Measurements from ENCODE around the gene TCF7L2. TPM values are rescaled to one million over a fixed set of nuclear protein-coding genes. Genes with fewer than 3 reads are reported as not detected.

The TCF7L2 gene
- total RNA-seq, 1 donor from 2014 or later, result 109 TPM

DNA sequence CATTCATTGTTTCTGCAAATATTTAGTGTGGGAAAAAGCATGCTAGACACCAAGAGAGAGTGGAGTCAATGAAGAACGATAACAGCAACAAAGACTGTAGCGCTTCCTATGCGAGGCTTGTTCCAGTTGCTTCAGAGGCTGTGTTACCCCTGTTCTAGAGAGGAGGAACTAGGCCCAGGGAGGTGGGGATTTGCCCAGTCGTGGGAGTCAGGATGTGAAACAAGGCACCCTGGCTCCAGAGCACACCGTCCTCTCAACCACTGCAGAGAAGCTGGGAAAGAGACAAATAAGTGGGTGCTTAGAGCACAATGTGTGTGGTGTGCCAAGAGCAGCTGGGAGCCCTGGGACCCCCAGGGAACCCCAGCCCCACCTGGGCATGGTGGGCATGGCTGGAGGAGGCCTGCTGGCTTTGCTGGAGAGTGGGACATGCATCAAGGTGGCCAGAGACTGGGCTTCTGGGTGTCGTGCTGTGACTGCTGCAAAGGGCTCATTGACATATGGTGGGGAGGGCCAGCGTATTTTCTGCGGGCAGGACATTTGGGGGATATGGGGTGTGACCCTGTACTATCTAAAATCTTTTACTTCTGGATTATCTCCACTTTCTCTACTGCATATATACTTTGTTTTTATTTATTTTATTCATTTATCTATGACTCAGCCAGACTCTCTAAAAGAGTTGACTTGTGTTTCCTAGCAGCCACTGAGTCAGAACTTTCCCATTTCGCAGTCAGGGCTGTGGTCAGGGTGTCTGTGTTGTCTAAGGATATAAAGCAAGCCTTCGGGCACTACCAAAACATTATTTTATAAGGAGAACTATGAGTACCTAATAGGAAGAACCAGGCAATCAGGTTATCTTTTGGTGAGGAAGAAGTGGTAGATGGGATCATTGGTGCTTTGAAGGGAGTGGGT, 95.4 kb downstream of the TCF7L2 start:
- Mint-ChIP-seq H3K4me1 (ENCODE audit: low read depth) (peaks cover 30% of the 10 kb centered on the region), H3K27me3 (no peaks in the 10 kb centered on the region), H3K9me3 (ENCODE audit: low read depth) (no peaks in the 10 kb centered on the region), H3K4me3 (ENCODE audit: low read depth) (no peak overlapping the region), H3K36me3 (ENCODE audit: insufficient read depth) (peaks cover 16% of the 10 kb centered on the region), H3K27ac (peak overlapping the region; percentile 10)
- DNase-seq (ENCODE audit: low spot score, unreplicated experiment), result no peak
- TF ChIP-seq CTCF (IDR thresholded peaks at IDR 0.05; ENCODE audit: unreplicated experiment), result no peak

GRCh38 chr10:113047151-113047550, 97.1 kb downstream of the TCF7L2 start:
- peaks cover 14% of the 10 kb centered on the region for H3K36me3 Mint-ChIP-seq (ENCODE audit: insufficient read depth)
- no peaks in the 10 kb centered on the region for H3K9me3 Mint-ChIP-seq (ENCODE audit: low read depth)
- no peak for TF ChIP-seq CTCF (IDR thresholded peaks at IDR 0.05; ENCODE audit: unreplicated experiment)
- H3K27ac Mint-ChIP-seq, result no peak overlapping the region
- H3K4me1 Mint-ChIP-seq (ENCODE audit: low read depth), result peaks cover 31% of the 10 kb centered on the region
- no peak overlapping the region for H3K4me3 Mint-ChIP-seq (ENCODE audit: low read depth)
- H3K27me3 Mint-ChIP-seq, result no peaks in the 10 kb centered on the region
- no peak for DNase-seq (ENCODE audit: low spot score, unreplicated experiment)

- TF ChIP-seq CTCF (IDR thresholded peaks at IDR 0.05; ENCODE audit: unreplicated experiment), result no peak
- peaks cover 28% of the 10 kb centered on the region for H3K4me1 Mint-ChIP-seq (ENCODE audit: low read depth)
- no peaks in the 10 kb centered on the region for H3K27me3 Mint-ChIP-seq
- peaks cover 10% of the 10 kb centered on the region for H3K36me3 Mint-ChIP-seq (ENCODE audit: insufficient read depth)
- no peak overlapping the region for H3K27ac Mint-ChIP-seq
- no peak overlapping the region for H3K4me3 Mint-ChIP-seq (ENCODE audit: low read depth)
- H3K9me3 Mint-ChIP-seq (ENCODE audit: low read depth), result no peaks in the 10 kb centered on the region
- DNase-seq (ENCODE audit: low spot score, unreplicated experiment), result no peak
Measured at GRCh38 chr10:113047605-113047962, 97.5 kb downstream of the TCF7L2 start.

DNA sequence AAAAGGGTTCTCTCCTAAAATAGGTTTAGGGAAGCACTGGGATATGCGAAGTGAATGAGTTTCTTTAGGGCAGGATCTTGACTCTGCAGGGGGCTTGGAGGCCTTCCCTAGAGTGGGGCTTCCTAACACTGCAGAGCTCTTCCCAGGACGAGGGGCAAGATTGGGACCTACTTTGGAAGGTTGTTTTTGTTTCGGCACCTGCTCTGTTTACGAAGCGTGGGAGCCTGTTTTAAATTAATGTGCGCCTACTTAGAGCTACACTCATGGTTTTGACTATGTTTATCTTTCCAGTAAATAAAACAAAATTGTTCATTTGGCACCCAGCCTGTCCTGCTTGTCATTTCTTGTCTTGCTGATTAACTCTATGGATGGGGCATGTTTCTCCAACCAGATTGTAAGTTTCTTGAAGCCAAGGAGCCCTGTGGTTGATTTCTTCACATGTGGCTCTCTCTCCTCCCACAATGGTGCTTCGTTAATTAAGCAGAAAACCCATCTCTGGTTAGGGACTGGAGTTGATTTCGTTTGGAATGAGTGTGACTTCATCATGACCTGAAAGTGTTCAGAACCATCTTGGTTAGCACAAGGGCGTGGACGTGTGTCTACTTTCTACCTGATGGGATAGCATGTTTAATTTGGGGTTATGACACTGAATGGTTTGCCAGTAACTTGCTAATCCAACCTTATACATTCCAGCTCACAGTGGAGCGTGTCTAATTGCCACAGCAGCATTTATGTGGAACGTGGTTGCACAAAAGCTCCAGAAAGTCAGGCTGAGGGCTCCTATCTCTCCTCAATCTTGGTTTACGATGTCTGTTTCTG, 98.1 kb downstream of the TCF7L2 start:
- no peak for DNase-seq (ENCODE audit: low spot score, unreplicated experiment)
- no peak overlapping the region for H3K4me3 Mint-ChIP-seq (ENCODE audit: low read depth)
- TF ChIP-seq CTCF (IDR thresholded peaks at IDR 0.05; ENCODE audit: unreplicated experiment), result no peak
- no peaks in the 10 kb centered on the region for H3K9me3 Mint-ChIP-seq (ENCODE audit: low read depth)
- no peaks in the 10 kb centered on the region for H3K27me3 Mint-ChIP-seq
- peaks cover 28% of the 10 kb centered on the region for H3K4me1 Mint-ChIP-seq (ENCODE audit: low read depth)
- peaks cover 6% of the 10 kb centered on the region for H3K36me3 Mint-ChIP-seq (ENCODE audit: insufficient read depth)
- peak overlapping the region; percentile 26 for H3K27ac Mint-ChIP-seq

- Mint-ChIP-seq H3K4me3 (ENCODE audit: low read depth) (no peak overlapping the region), H3K4me1 (ENCODE audit: low read depth) (peaks cover 26% of the 10 kb centered on the region), H3K27me3 (no peaks in the 10 kb centered on the region), H3K36me3 (ENCODE audit: insufficient read depth) (peaks cover 9% of the 10 kb centered on the region), H3K27ac (peak overlapping the region; percentile 82), H3K9me3 (ENCODE audit: low read depth) (no peaks in the 10 kb centered on the region)
- DNase-seq (ENCODE audit: low spot score, unreplicated experiment), result no peak
- no peak for TF ChIP-seq CTCF (IDR thresholded peaks at IDR 0.05; ENCODE audit: unreplicated experiment)
Measured at GRCh38 chr10:113049881-113050280, 99.8 kb downstream of the TCF7L2 start.
